OCI-LY3 (cell line): Measurements from ENCODE around the gene GCKR.

Source experiments
- EZH2phosphoT487 ChIP-seq: fragments of 200-600 bp; shearing (Covaris generic); IDR thresholded peaks from 2 replicates; pipeline ENCODE4 v1.6.1; 2018; ENCODE audit warnings: antibody characterized with exemption, mixed run types, low read depth
- TF ChIP-seq, protein P1 (sequence below): fragments of 200-600, 300-600 bp; sonication (generic); IDR thresholded peaks from 2 replicates; pipeline ENCODE4 v1.5.1; 2014; ENCODE audit warnings: antibody characterized with exemption, low read length, low read depth

DNA sequence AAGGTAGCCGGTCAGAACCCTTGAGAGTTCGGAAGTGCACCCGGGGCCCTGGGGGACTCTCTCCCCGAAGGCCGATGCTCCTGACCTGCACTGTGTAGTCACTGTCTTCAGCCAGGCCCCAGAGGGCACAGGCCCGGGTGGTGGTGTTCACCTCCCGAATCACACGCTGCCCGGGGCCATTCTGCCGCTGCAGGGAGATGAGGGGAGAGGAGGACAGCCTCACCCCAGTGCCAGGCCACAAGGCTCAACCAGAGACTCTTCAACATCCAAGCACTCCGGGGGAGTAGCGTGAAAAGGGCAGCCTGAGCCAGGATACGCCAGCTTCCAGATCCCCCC lies 2.7 kb upstream of the GCKR start:
- TF ChIP-seq, protein P1, sequence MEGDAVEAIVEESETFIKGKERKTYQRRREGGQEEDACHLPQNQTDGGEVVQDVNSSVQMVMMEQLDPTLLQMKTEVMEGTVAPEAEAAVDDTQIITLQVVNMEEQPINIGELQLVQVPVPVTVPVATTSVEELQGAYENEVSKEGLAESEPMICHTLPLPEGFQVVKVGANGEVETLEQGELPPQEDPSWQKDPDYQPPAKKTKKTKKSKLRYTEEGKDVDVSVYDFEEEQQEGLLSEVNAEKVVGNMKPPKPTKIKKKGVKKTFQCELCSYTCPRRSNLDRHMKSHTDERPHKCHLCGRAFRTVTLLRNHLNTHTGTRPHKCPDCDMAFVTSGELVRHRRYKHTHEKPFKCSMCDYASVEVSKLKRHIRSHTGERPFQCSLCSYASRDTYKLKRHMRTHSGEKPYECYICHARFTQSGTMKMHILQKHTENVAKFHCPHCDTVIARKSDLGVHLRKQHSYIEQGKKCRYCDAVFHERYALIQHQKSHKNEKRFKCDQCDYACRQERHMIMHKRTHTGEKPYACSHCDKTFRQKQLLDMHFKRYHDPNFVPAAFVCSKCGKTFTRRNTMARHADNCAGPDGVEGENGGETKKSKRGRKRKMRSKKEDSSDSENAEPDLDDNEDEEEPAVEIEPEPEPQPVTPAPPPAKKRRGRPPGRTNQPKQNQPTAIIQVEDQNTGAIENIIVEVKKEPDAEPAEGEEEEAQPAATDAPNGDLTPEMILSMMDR: no peak
- no peak for TF ChIP-seq EZH2phosphoT487
